ENCODE measurements around the gene NXNL1.
"Not testable (repeated sequence)": the region's sequence is repeated elsewhere in the genome, so short reads cannot be mapped to it uniquely, and the experiment has no call there.

NXNL1 gene

GRCh38 chr19:17460372-17461230, at the start of gene NXNL1:
Gene NXNL1 (minus strand): TSS chr19:17460926. CDS start chr19:17460869, 57 bp downstream.
- DNase-seq = no peak

GRCh38 chr19:17508558-17508933, 47.8 kb upstream of the NXNL1 start:
- DNase-seq = not testable (repeated sequence)

GRCh38 chr19:17506745-17507144, 46.0 kb upstream of the NXNL1 start:
- DNase-seq = no peak

- no peak for DNase-seq
Observed at GRCh38 chr19:17505223-17505622, 44.5 kb upstream of the NXNL1 start.

GRCh38 chr19:17504456-17504855, 43.7 kb upstream of the NXNL1 start:
- no peak for DNase-seq

GRCh38 chr19:17504030-17504429, 43.3 kb upstream of the NXNL1 start:
- no peak for DNase-seq

- DNase-seq = no peak
Observed at GRCh38 chr19:17503240-17503639, 42.5 kb upstream of the NXNL1 start.

- no peak for DNase-seq
Observed at GRCh38 chr19:17500447-17501198, 39.9 kb upstream of the NXNL1 start.

GRCh38 chr19:17499648-17500446, 39.1 kb upstream of the NXNL1 start:
- no peak for DNase-seq

GRCh38 chr19:17499025-17499424, 38.3 kb upstream of the NXNL1 start:
- DNase-seq = not testable (repeated sequence)

- no peak for DNase-seq
Observed at GRCh38 chr19:17497149-17497798, 36.5 kb upstream of the NXNL1 start.

GRCh38 chr19:17496337-17496997, 35.7 kb upstream of the NXNL1 start:
- peak; percentile 76 for DNase-seq

- DNase-seq = no peak
Observed at GRCh38 chr19:17495639-17496296, 35.0 kb upstream of the NXNL1 start.

- no peak for DNase-seq
Observed at GRCh38 chr19:17491287-17491686, 30.6 kb upstream of the NXNL1 start.

- DNase-seq = no peak
Observed at GRCh38 chr19:17490411-17490810, 29.7 kb upstream of the NXNL1 start.

- no peak for DNase-seq
Observed at GRCh38 chr19:17489392-17490030, 28.8 kb upstream of the NXNL1 start.

- DNase-seq = peak; percentile 73
Observed at GRCh38 chr19:17488593-17489391, 28.1 kb upstream of the NXNL1 start.

- DNase-seq = no peak
Observed at GRCh38 chr19:17487284-17488121, 26.8 kb upstream of the NXNL1 start.

GRCh38 chr19:17486545-17487240, 26.0 kb upstream of the NXNL1 start:
- no peak for DNase-seq

All from stimulated activated naive CD4-positive, alpha-beta T cell treated with Interleukin-2 at 50 U/mL for 16 hours (primary cell).